GM06990 (cell line): ENCODE measurements around the gene ELOVL6.

Experiments used
- DNase-seq: peaks from one replicate; pipeline ENCODE4 v3.0.0-alpha.2; 2011; ENCODE audit not compliant: insufficient read length; ENCODE audit errors: extremely low read depth
- H3K27me3 ChIP-seq: replicated peaks from 2 replicates; pipeline ENCODE4 v1.6.0; 2011; ENCODE audit warnings: low read length; ENCODE audit not compliant: control insufficient read depth, insufficient read depth
- H3K36me3 ChIP-seq: 2 replicates; pipeline ENCODE4 v1.5.1; 2011; ENCODE audit warnings: low read length; ENCODE audit not compliant: control insufficient read depth, insufficient read depth
- H3K4me3 ChIP-seq: replicated peaks from 2 replicates; pipeline ENCODE4 v1.5.1; 2011; ENCODE audit warnings: low read depth, mild to moderate bottlenecking, control low read depth, low read length
- CTCF ChIP-seq: IDR thresholded peaks from 2 replicates; pipeline ENCODE4 v1.5.1; 2011; ENCODE audit warnings: low read length, control low read depth, mild to moderate bottlenecking, inconsistent platforms; ENCODE audit not compliant: insufficient read depth, poor library complexity, severe bottlenecking

The ELOVL6 gene

GRCh38 chr4:110155654-110156053 is 42.8 kb downstream of the ELOVL6 start:
- no peak for DNase-seq
- H3K27me3 ChIP-seq: no peaks in the 10 kb centered on the region
- H3K4me3 ChIP-seq: no peak overlapping the region
- no peak for TF ChIP-seq CTCF
- H3K36me3 ChIP-seq: no peaks in the 10 kb centered on the region

- peak; percentile 5 for DNase-seq
- H3K4me3 ChIP-seq: no peak overlapping the region
- no peaks in the 10 kb centered on the region for H3K36me3 ChIP-seq
- no peaks in the 10 kb centered on the region for H3K27me3 ChIP-seq
- TF ChIP-seq CTCF: no peak
Observed at GRCh38 chr4:110154582-110154981, 43.8 kb downstream of the ELOVL6 start.

- no peak for DNase-seq
- no peaks in the 10 kb centered on the region for H3K27me3 ChIP-seq
- H3K36me3 ChIP-seq: no peaks in the 10 kb centered on the region
- no peak for TF ChIP-seq CTCF
- H3K4me3 ChIP-seq: no peak overlapping the region
Observed at GRCh38 chr4:110152386-110152785, 46.0 kb downstream of the ELOVL6 start.

- no peak for TF ChIP-seq CTCF
- Histone ChIP-seq H3K27me3 (no peaks in the 10 kb centered on the region), H3K4me3 (no peak overlapping the region), H3K36me3 (no peaks in the 10 kb centered on the region)
- DNase-seq: no peak
Observed at GRCh38 chr4:110149089-110149488, 49.3 kb downstream of the ELOVL6 start.

GRCh38 chr4:110142461-110142860 is 56.0 kb downstream of the ELOVL6 start:
- Histone ChIP-seq H3K36me3 (no peaks in the 10 kb centered on the region), H3K27me3 (no peaks in the 10 kb centered on the region), H3K4me3 (no peak overlapping the region)
- no peak for TF ChIP-seq CTCF
- no peak for DNase-seq

GRCh38 chr4:110139815-110140214 is 58.6 kb downstream of the ELOVL6 start:
- Histone ChIP-seq H3K27me3 (no peaks in the 10 kb centered on the region), H3K36me3 (no peaks in the 10 kb centered on the region), H3K4me3 (no peak overlapping the region)
- no peak for DNase-seq
- TF ChIP-seq CTCF: no peak
